SK-N-MC (cell line): ENCODE data around the gene STARD4.

Experiments used
- DNase-seq: peaks from one replicate; pipeline ENCODE4 v3.0.0-alpha.2; 2011; ENCODE audit warnings: low read depth, low spot score
- H3K27ac ChIP-seq: fragments of 200-600 bp; sonication (generic); 2 replicates; pipeline ENCODE4 v1.5.1; 2016; ENCODE audit warnings: mixed run types
- H3K36me3 ChIP-seq: fragments of 200-600 bp; sonication (generic); 2 replicates; pipeline ENCODE4 v1.6.1; 2017; ENCODE audit warnings: antibody characterized with exemption, low read length, mixed read lengths; ENCODE audit not compliant: insufficient read depth
- H3K4me3 ChIP-seq: fragments of 200-600 bp; sonication (generic); 2 replicates; pipeline ENCODE4 v1.5.1; 2016
- H3K9ac ChIP-seq: fragments of 200-600 bp; sonication (generic); 2 replicates; pipeline ENCODE4 v1.8.0; 2017; ENCODE audit warnings: mixed run types, mixed read lengths; ENCODE audit not compliant: insufficient read length
- H3K9me3 ChIP-seq: fragments of 200-600 bp; sonication (generic); 2 replicates; pipeline ENCODE4 v1.6.1; 2017; ENCODE audit warnings: low read depth, mild to moderate bottlenecking, antibody characterized with exemption, low read length, moderate library complexity, mixed read lengths
- EZH2 ChIP-seq: fragments of 200-600 bp; sonication (generic); IDR thresholded peaks from one replicate; pipeline ENCODE4 v1.6.1; 2017; ENCODE audit warnings: antibody characterized with exemption
- FOXP2 ChIP-seq: optimal IDR thresholded peaks from 2 replicates; pipeline ENCODE3; 2011; ENCODE audit warnings: mild to moderate bottlenecking, moderate library complexity; ENCODE audit not compliant: insufficient read depth; ENCODE audit errors: extremely low read length, control extremely low read depth
- POLR2AphosphoS5 ChIP-seq: IDR thresholded peaks from 2 replicates; pipeline ENCODE4 v1.6.1; 2012; ENCODE audit warnings: mild to moderate bottlenecking, low read depth, low read length, borderline replicate concordance

STARD4 gene

GRCh38 chr5:111532886-111533582, 20.7 kb upstream of the STARD4 start:
- TF ChIP-seq EZH2 (no peak), FOXP2 (no peak), POLR2AphosphoS5 (no peak)
- no peak overlapping the region for H3K27ac ChIP-seq
- no peaks in the 10 kb centered on the region for H3K9me3 ChIP-seq
- no peaks in the 10 kb centered on the region for H3K36me3 ChIP-seq
- no peak overlapping the region for H3K9ac ChIP-seq
- no peak for DNase-seq
- H3K4me3 ChIP-seq, result no peak overlapping the region

- Histone ChIP-seq H3K9ac (no peak overlapping the region), H3K9me3 (no peaks in the 10 kb centered on the region), H3K36me3 (no peaks in the 10 kb centered on the region), H3K27ac (no peak overlapping the region), H3K4me3 (no peak overlapping the region)
- TF ChIP-seq POLR2AphosphoS5 (no peak), FOXP2 (no peak)
- no peak for DNase-seq
Measured at GRCh38 chr5:111530298-111530740, 18.0 kb upstream of the STARD4 start.

- Histone ChIP-seq H3K9ac (no peak overlapping the region), H3K27ac (no peak overlapping the region), H3K36me3 (no peaks in the 10 kb centered on the region), H3K9me3 (no peaks in the 10 kb centered on the region), H3K4me3 (no peak overlapping the region)
- no peak for DNase-seq
- TF ChIP-seq FOXP2 (no peak), EZH2 (no peak), POLR2AphosphoS5 (no peak)
Measured at GRCh38 chr5:111528056-111528455, 15.7 kb upstream of the STARD4 start.

- DNase-seq, result no peak
- no peaks in the 10 kb centered on the region for H3K9me3 ChIP-seq
- no peak overlapping the region for H3K27ac ChIP-seq
- H3K9ac ChIP-seq, result no peak overlapping the region
- no peak overlapping the region for H3K4me3 ChIP-seq
- TF ChIP-seq POLR2AphosphoS5 (no peak), FOXP2 (no peak), EZH2 (no peak)
- no peaks in the 10 kb centered on the region for H3K36me3 ChIP-seq
Measured at GRCh38 chr5:111520908-111521307, 8.6 kb upstream of the STARD4 start.

- no peak overlapping the region for H3K27ac ChIP-seq
- no peak overlapping the region for H3K4me3 ChIP-seq
- H3K36me3 ChIP-seq, result no peaks in the 10 kb centered on the region
- TF ChIP-seq POLR2AphosphoS5 (no peak), EZH2 (no peak), FOXP2 (no peak)
- no peak overlapping the region for H3K9ac ChIP-seq
- no peak for DNase-seq
- no peaks in the 10 kb centered on the region for H3K9me3 ChIP-seq
Measured at GRCh38 chr5:111518777-111519176, 6.4 kb upstream of the STARD4 start.

GRCh38 chr5:111517853-111518501, 5.6 kb upstream of the STARD4 start:
- no peaks in the 10 kb centered on the region for H3K9me3 ChIP-seq
- no peak overlapping the region for H3K4me3 ChIP-seq
- TF ChIP-seq FOXP2, result no peak
- no peak for TF ChIP-seq EZH2
- no peak for TF ChIP-seq POLR2AphosphoS5
- H3K9ac ChIP-seq, result no peak overlapping the region
- DNase-seq, result no peak
- no peak overlapping the region for H3K27ac ChIP-seq
- no peaks in the 10 kb centered on the region for H3K36me3 ChIP-seq

- Histone ChIP-seq H3K4me3 (no peak overlapping the region), H3K9me3 (no peaks in the 10 kb centered on the region), H3K27ac (no peak overlapping the region), H3K9ac (no peak overlapping the region), H3K36me3 (no peaks in the 10 kb centered on the region)
- no peak for TF ChIP-seq POLR2AphosphoS5
- TF ChIP-seq FOXP2, result no peak
- TF ChIP-seq EZH2, result no peak
- no peak for DNase-seq
Measured at GRCh38 chr5:111514087-111514486, 1.8 kb upstream of the STARD4 start.

- H3K36me3 ChIP-seq, result no peaks in the 10 kb centered on the region
- peak overlapping the region; percentile 97 for H3K4me3 ChIP-seq
- H3K9ac ChIP-seq, result peak overlapping the region; percentile 70
- no peak for DNase-seq
- TF ChIP-seq POLR2AphosphoS5, result no peak
- TF ChIP-seq EZH2, result no peak
- TF ChIP-seq FOXP2, result no peak
- no peaks in the 10 kb centered on the region for H3K9me3 ChIP-seq
- peak overlapping the region; percentile 93 for H3K27ac ChIP-seq
Measured at GRCh38 chr5:111513131-111513520, 791 bp upstream of the STARD4 start.

- TF ChIP-seq FOXP2 (no peak), EZH2 (no peak), POLR2AphosphoS5 (no peak)
Measured at GRCh38 chr5:111511831-111512374, 432 bp downstream of the STARD4 start.

More at GRCh38 chr5:111511831-111512374, 432 bp downstream of the STARD4 start:
- DNase-seq, result no peak
- no peaks in the 10 kb centered on the region for H3K9me3 ChIP-seq
- H3K9ac ChIP-seq, result peak overlapping the region; percentile 82
- peak overlapping the region; percentile 97 for H3K4me3 ChIP-seq
- no peak overlapping the region for H3K27ac ChIP-seq
- H3K36me3 ChIP-seq, result no peaks in the 10 kb centered on the region
